A549 treated with AZD2906 at 1 μM for 4 hours (cell line): ENCODE measurements around the gene ZNF160. TPM values are rescaled to one million over a fixed set of nuclear protein-coding genes. Genes with fewer than 3 reads are reported as not detected.

Experiments used
- total RNA-seq: library from RNA; stranded (reverse); fragments of 200-300 nt; extraction: Qiagen RNA extraction; gene quantifications from 5 replicates; pipeline ENCODE4 v1.2.3, GENCODE V29; 2022

The ZNF160 gene
- 6.6 to 9.2 TPM (median 6.9 TPM) in 5 replicates for total RNA-seq

GRCh38 chr19:53103234-53104203 is at the start of gene ZNF160:
ZNF160 (minus strand) TSS chr19:53103422; CDS start chr19:53086276, 17,146 bp downstream.

DNA sequence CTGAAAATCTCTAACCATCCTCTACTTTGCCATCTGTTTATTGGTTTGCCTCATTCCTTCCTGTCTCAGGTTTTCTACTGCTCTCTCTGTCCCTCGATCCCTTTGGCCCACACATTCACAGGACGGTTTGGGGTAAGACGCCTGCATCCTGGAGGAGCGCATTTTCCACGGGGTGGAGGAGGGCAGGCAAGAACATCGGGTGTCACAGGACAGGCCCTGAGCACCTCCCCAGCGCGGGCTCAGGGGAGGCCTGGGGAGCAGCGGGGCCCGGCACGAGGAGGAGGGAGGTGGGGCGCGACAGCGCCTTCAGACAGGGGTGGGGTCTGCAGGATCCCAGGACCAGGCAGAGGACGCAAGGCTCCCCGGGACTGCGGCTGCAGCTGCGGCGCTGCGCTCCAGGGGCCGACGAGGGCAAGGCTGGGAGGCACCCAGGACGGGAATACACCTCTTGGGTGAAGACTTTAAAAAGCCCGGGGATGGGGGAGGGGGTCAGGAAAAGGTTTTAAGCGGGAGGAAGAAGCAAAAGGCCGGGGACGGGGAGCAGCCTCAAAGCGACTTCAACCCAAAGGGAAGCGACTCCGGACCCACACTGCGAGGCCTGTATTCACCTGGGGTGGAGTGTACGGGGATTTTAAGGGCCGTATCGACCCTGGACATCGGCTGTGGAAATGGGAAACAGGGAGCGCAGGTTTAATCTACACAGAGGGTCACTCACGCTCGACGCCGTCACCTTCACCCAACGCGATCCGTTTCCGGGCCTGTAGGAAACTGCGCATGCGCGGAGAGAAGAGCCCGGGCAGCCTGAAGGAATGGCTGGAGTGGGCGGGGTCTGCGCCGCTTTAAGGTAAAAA is 29.1 kb upstream of the ZNF160 start, which contains the start of gene ZNF415:
Gene ZNF415 (minus strand): TSS at position 770 of the 851 bp plus-strand sequence. CDS start 10,234 bp downstream, outside the sequence.

Other genes with a start within 250 kb of the ZNF160 start
- gene ZNF468, start 245.8 kb downstream of the ZNF160 start, total RNA-seq = 0.31 to 0.78 TPM (median 0.45 TPM) in 5 replicates
- gene ZNF320, start 205.8 kb downstream of the ZNF160 start, total RNA-seq = not detected in 5 replicates
- gene ZNF888, start 180.0 kb downstream of the ZNF160 start, total RNA-seq = 0.05 TPM in 1 of 5 replicates, not detected in the others
- gene ZNF816, start 140.5 kb downstream of the ZNF160 start, total RNA-seq = 0.04 to 0.10 TPM (median 0.06 TPM) in 4 of 5 replicates, not detected in the other
- 0.03 TPM in 1 of 5 replicates, not detected in the others for gene ERVV-1, start 89.5 kb downstream of the ZNF160 start, total RNA-seq
- gene ERVV-2, start 58.7 kb downstream of the ZNF160 start, total RNA-seq = not detected in 5 replicates
- gene ZNF415, start 29.5 kb upstream of the ZNF160 start, total RNA-seq = not detected in 5 replicates
- gene ZNF347, start 55.6 kb upstream of the ZNF160 start, total RNA-seq = not detected in 5 replicates
- not detected in 5 replicates for gene ZNF665, start 89.9 kb upstream of the ZNF160 start, total RNA-seq
- gene ZNF677, start 151.5 kb upstream of the ZNF160 start, total RNA-seq = not detected in 5 replicates
- gene VN1R2, start 154.9 kb upstream of the ZNF160 start, total RNA-seq = not detected in 5 replicates
- not detected in 5 replicates for gene VN1R4, start 164.3 kb upstream of the ZNF160 start, total RNA-seq
- 2.6 to 4.4 TPM (median 3.4 TPM) in 5 replicates for gene ZNF845, start 230.3 kb upstream of the ZNF160 start, total RNA-seq